Posterior cingulate gyrus (tissue), 11 donors: ENCODE results near the gene ST7.

Source experiments
- DNase-seq, 10 donors: peaks; one replicate each; pipeline versions ENCODE4 v3.0.0 to v3.0.0-alpha.2; 2020 to 2021; ENCODE audit warnings: mixed read lengths in 3 of 10
- intact Hi-C: fragments of 100-400 bp; cut with DNase I; formaldehyde crosslinking; loops from one replicate; pipeline ENCODE4 v1.15.1; 2023

Gene ST7

GRCh38 chr7:117086788-117087187 lies 133.5 kb downstream of the ST7 start:
- DNase-seq, result no peak
- intact Hi-C loops, result no loop called here

GRCh38 chr7:117087639-117088396 lies 134.5 kb downstream of the ST7 start:
- intact Hi-C loops, result no loop called here
- DNase-seq, result no peak

GRCh38 chr7:117088623-117089194 lies 135.4 kb downstream of the ST7 start:
- no peak for DNase-seq
- intact Hi-C loops, result no loop called here

- intact Hi-C loops, result no loop called here
- no peak for DNase-seq
Measured at GRCh38 chr7:117090791-117091190, 137.5 kb downstream of the ST7 start.

GRCh38 chr7:117091721-117092120 lies 138.4 kb downstream of the ST7 start:
- DNase-seq, result no peak
- intact Hi-C loops, result no loop called here

GRCh38 chr7:117092785-117093184 lies 139.5 kb downstream of the ST7 start:
- intact Hi-C loops, result no loop called here
- DNase-seq, result no peak

- intact Hi-C loops, result no loop called here
- no peak for DNase-seq
Measured at GRCh38 chr7:117094457-117094856, 141.2 kb downstream of the ST7 start.

GRCh38 chr7:117095055-117095454 lies 141.8 kb downstream of the ST7 start:
- intact Hi-C loops, result no loop called here
- DNase-seq, result no peak

GRCh38 chr7:117096330-117096729 lies 143.0 kb downstream of the ST7 start:
- DNase-seq, result no peak
- intact Hi-C loops, result no loop called here

- intact Hi-C loops, result no loop called here
- DNase-seq, result no peak
Measured at GRCh38 chr7:117096942-117097341, 143.6 kb downstream of the ST7 start.

- DNase-seq, result no peak
- intact Hi-C loops, result no loop called here
Measured at GRCh38 chr7:117097860-117098259, 144.6 kb downstream of the ST7 start.

GRCh38 chr7:117098457-117098856 lies 145.2 kb downstream of the ST7 start:
- no peak for DNase-seq
- intact Hi-C loops, result no loop called here

- no peak for DNase-seq
- intact Hi-C loops, result no loop called here
Measured at GRCh38 chr7:117101026-117101425, 147.7 kb downstream of the ST7 start.

- no peak for DNase-seq
- intact Hi-C loops, result no loop called here
Measured at GRCh38 chr7:117110480-117111315, 157.4 kb downstream of the ST7 start.

- no peak for DNase-seq
- intact Hi-C loops, result no loop called here
Measured at GRCh38 chr7:117111535-117111934, 158.2 kb downstream of the ST7 start.

- no peak for DNase-seq
- intact Hi-C loops, result no loop called here
Measured at GRCh38 chr7:117112640-117113039, 159.3 kb downstream of the ST7 start.

- intact Hi-C loops, result no loop called here
- DNase-seq, result no peak
Measured at GRCh38 chr7:117113871-117114270, 160.6 kb downstream of the ST7 start.

GRCh38 chr7:117114272-117114671 lies 161.0 kb downstream of the ST7 start:
- intact Hi-C loops, result no loop called here

GRCh38 chr7:117116211-117116610 lies 162.9 kb downstream of the ST7 start:
- DNase-seq, result no peak
- intact Hi-C loops, result no loop called here

More at GRCh38 chr7:117114272-117114671, 161.0 kb downstream of the ST7 start:
- no peak for DNase-seq

- DNase-seq, result no peak
- intact Hi-C loops, result no loop called here
Measured at GRCh38 chr7:117117172-117117571, 163.9 kb downstream of the ST7 start.

- intact Hi-C loops, result loop anchor here (1.0 to 2.0 kb wide), 2 partner anchors 130 to 188 kb away; no protein-coding TSS in a partner anchor
- no peak for DNase-seq
Measured at GRCh38 chr7:117118579-117119180, 165.4 kb downstream of the ST7 start.
